Left ventricle myocardium superior (tissue), 1 donor: ENCODE results near the gene DCST2. TPM values are rescaled to one million over a fixed set of nuclear protein-coding genes. Genes with fewer than 3 reads are reported as not detected.
A peak's percentile ranks its signal among the peaks of the same experiment; 100 is the strongest.

Experiments used
- ATAC-seq: fragments of 200-7000 bp; cut with Tn5 transposase; one replicate; pipeline ENCODE4 v1.9.1; 2020; ENCODE audit warnings: mild to moderate bottlenecking, moderate library complexity
- DNase-seq: peaks from one replicate; pipeline ENCODE4 v3.0.0-alpha.2; 2020
- intact Hi-C: fragments of 100-400 bp; cut with micrococcal nuclease; formaldehyde crosslinking; loops from one replicate; pipeline ENCODE4 v1.11.0; 2022
- total RNA-seq: library from RNA; stranded (reverse); fragmentation: NEBNext Ultra II Directional; extraction: Animal tissue kit (Norgen Biotek cat#: 25700); gene quantifications from one replicate; pipeline ENCODE4 v1.2.1, GENCODE V29; 2021
- donor health status: DM: no; HTN: yes; CAD: no; lungs with severe emphysema.

Gene DCST2
- total RNA-seq, 1 donor from 2014 or later, result 0.37 TPM

GRCh38 chr1:155051777-155052398 is 18.3 kb upstream of the DCST2 start:
- peak; percentile 49 for ATAC-seq
- peak; percentile 76 for DNase-seq
- intact Hi-C loops, result no loop called here

GRCh38 chr1:155051342-155051776 is 17.8 kb upstream of the DCST2 start:
- ATAC-seq, result peak; percentile 2
- intact Hi-C loops, result no loop called here
- no peak for DNase-seq

- DNase-seq (peak; percentile 93), ATAC-seq (peak; percentile 91)
- intact Hi-C loops, result no loop called here
Measured at GRCh38 chr1:155050560-155051341, 17.2 kb upstream of the DCST2 start, which contains the start of gene ADAM15. Gene ADAM15 (plus strand): TSS chr1:155051316. CDS start chr1:155051387, 71 bp downstream.

- DNase-seq (no peak), ATAC-seq (no peak)
- intact Hi-C loops, result no loop called here
Measured at GRCh38 chr1:155049651-155050559, 16.3 kb upstream of the DCST2 start.

- DNase-seq, result no peak
- no peak for ATAC-seq
- intact Hi-C loops, result no loop called here
Measured at GRCh38 chr1:155048449-155049334, 15.1 kb upstream of the DCST2 start.

- intact Hi-C loops, result loop anchor here (2.0 kb wide), 1 partner anchor 40 kb away; no protein-coding TSS in a partner anchor
- ATAC-seq (peak; percentile 93), DNase-seq (peak; percentile 85)
Measured at GRCh38 chr1:155044812-155045657, 11.5 kb upstream of the DCST2 start.

- ATAC-seq (no peak), DNase-seq (no peak)
- intact Hi-C loops, result loop anchor here (2.0 kb wide), 1 partner anchor 40 kb away; no protein-coding TSS in a partner anchor
Measured at GRCh38 chr1:155044365-155044764, 10.8 kb upstream of the DCST2 start.

GRCh38 chr1:155043793-155044192 is 10.2 kb upstream of the DCST2 start:
- ATAC-seq (no peak), DNase-seq (no peak)
- intact Hi-C loops, result loop anchor here (2.0 kb wide), 1 partner anchor 41 kb away; no protein-coding TSS in a partner anchor

GRCh38 chr1:155043301-155043702 is 9.7 kb upstream of the DCST2 start:
- DNase-seq (no peak), ATAC-seq (no peak)
- intact Hi-C loops, result no loop called here

- DNase-seq (no peak), ATAC-seq (no peak)
- intact Hi-C loops, result no loop called here
Measured at GRCh38 chr1:155042789-155043188, 9.2 kb upstream of the DCST2 start.

- no peak for DNase-seq
- intact Hi-C loops, result no loop called here
- ATAC-seq, result no peak
Measured at GRCh38 chr1:155040358-155041093, 6.9 kb upstream of the DCST2 start.

- DNase-seq (no peak), ATAC-seq (no peak)
- intact Hi-C loops, result no loop called here
Measured at GRCh38 chr1:155039308-155039669, 5.7 kb upstream of the DCST2 start.

GRCh38 chr1:155038602-155039307 is 5.2 kb upstream of the DCST2 start:
- intact Hi-C loops, result no loop called here
- ATAC-seq (peak; percentile 23), DNase-seq (no peak)

- DNase-seq, result no peak
- intact Hi-C loops, result no loop called here
- ATAC-seq, result no peak
Measured at GRCh38 chr1:155037851-155038441, 4.4 kb upstream of the DCST2 start.

GRCh38 chr1:155037043-155037442 is 3.5 kb upstream of the DCST2 start:
- DNase-seq (no peak), ATAC-seq (no peak)
- intact Hi-C loops, result no loop called here

GRCh38 chr1:155035936-155036335 is 2.4 kb upstream of the DCST2 start:
- intact Hi-C loops, result no loop called here
- ATAC-seq, result no peak
- DNase-seq, result no peak
